A549 (cell line): ENCODE results near the gene MARK1. TPM values are rescaled to one million over a fixed set of nuclear protein-coding genes. Genes with fewer than 3 reads are reported as not detected.
A peak's percentile ranks its signal among the peaks of the same experiment; 100 is the strongest.

ENCODE experiments used
- ATAC-seq, 2 experiments: fragments of 200-7000 bp in 1 of 2; fragments of >200 bp in 1 of 2; cut with Nextera tagmentation in 1 of 2; cut with Tn5 transposase in 1 of 2; 3 replicates each; pipeline versions ENCODE4 v1.8.0 to v1.9.1; 2018 to 2020; ENCODE audit warnings: mild to moderate bottlenecking in 1 of 2, moderate library complexity in 1 of 2
- CTCF ChIA-PET: fragments of 300-600 bp; sonication (Branson Sonifier 250); formaldehyde crosslinking; extraction: SDS; loops from one replicate; lab custom pipeline; 2021; ENCODE audit warnings: antibody characterized with exemption, inconsistent platforms; lab: Yijun Ruan, JAX
- POLR2A ChIA-PET: fragments of 350-600 bp; formaldehyde crosslinking; extraction: SDS; loops from one replicate; lab custom pipeline; 2021; ENCODE audit warnings: antibody characterized with exemption, inconsistent platforms; lab: Yijun Ruan, JAX
- DNase-seq, 2 experiments: peaks; one replicate each; pipeline versions ENCODE4 v3.0.0 to v3.0.0-alpha.2; 2011 to 2016; ENCODE audit warnings: low read depth in 1 of 2, low spot score in 1 of 2
- FAIRE-seq: peaks from 2 replicates; lab custom pipeline; 2011; peaks lifted over from hg19 to GRCh38; lab: Jason Lieb, UNC
- H3K27ac ChIP-seq, 2 experiments: fragments of >200 bp; sonication (Bioruptor Twin); formaldehyde crosslinking; 3 replicates each; pipeline ENCODE4 v1.5.1; 2016 to 2017
- H3K4me1 ChIP-seq: fragments of >200 bp; sonication (Bioruptor Twin); formaldehyde crosslinking; 3 replicates; pipeline ENCODE4 v1.6.1; 2016
- H3K4me2 ChIP-seq: fragments of >200 bp; sonication (Bioruptor Twin); formaldehyde crosslinking; 3 replicates; pipeline ENCODE4 v1.6.1; 2016
- H3K4me3 ChIP-seq: fragments of >200 bp; sonication (Bioruptor Twin); formaldehyde crosslinking; 3 replicates; pipeline ENCODE4 v1.5.1; 2016
- H3K9me3 ChIP-seq: fragments of >200 bp; sonication (Bioruptor Twin); formaldehyde crosslinking; 3 replicates; pipeline ENCODE4 v1.6.1; 2016
- ATOH8 ChIP-seq: fragments of 250-450 bp; sonication (Bioruptor Pico); IDR thresholded peaks from 2 replicates; pipeline ENCODE4 v1.5.0; 2020; ENCODE audit warnings: low read depth, mild to moderate bottlenecking, moderate library complexity
- CTCF ChIP-seq: fragments of >200 bp; sonication (Bioruptor Twin); formaldehyde crosslinking; IDR thresholded peaks from 3 replicates; pipeline ENCODE4 v1.5.1; 2016
- E2F6 ChIP-seq: IDR thresholded peaks from 2 replicates; pipeline ENCODE4 v1.6.1; 2012; ENCODE audit warnings: low read depth, borderline replicate concordance
- ESRRA ChIP-seq: fragments of 150-350 bp; IDR thresholded peaks from 2 replicates; pipeline ENCODE4 v1.6.1; 2014; ENCODE audit warnings: mild to moderate bottlenecking, low read length, borderline replicate concordance
- FOSL2 ChIP-seq, 2 experiments: fragments of 450-650 bp in 1 of 2; fragments of >200 bp in 1 of 2; sonication (Bioruptor Twin) in 1 of 2; formaldehyde crosslinking; IDR thresholded peaks; 2 replicates each; pipeline versions ENCODE4 v1.5.0 to v1.6.1; 2016 to 2020; ENCODE audit warnings: mild to moderate bottlenecking in 1 of 2, moderate library complexity in 1 of 2
- HOXA7 ChIP-seq: fragments of 250-450 bp; sonication (Bioruptor Pico); IDR thresholded peaks from 2 replicates; pipeline ENCODE4 v1.5.0; 2020; ENCODE audit warnings: mild to moderate bottlenecking, moderate library complexity
- HOXB5 ChIP-seq: fragments of 250-450 bp; sonication (Bioruptor Pico); IDR thresholded peaks from 2 replicates; pipeline ENCODE4 v1.5.0; 2020; ENCODE audit warnings: mild to moderate bottlenecking, moderate library complexity
- JUNB ChIP-seq: fragments of >200 bp; sonication (Bioruptor Twin); formaldehyde crosslinking; IDR thresholded peaks from 2 replicates; pipeline ENCODE4 v1.6.1; 2016
- KDM5A ChIP-seq: fragments of 200-600 bp; sonication (generic); IDR thresholded peaks from 2 replicates; pipeline ENCODE4 v1.6.1; 2016; ENCODE audit warnings: antibody characterized with exemption, mild to moderate bottlenecking
- MAZ ChIP-seq: fragments of 150-350 bp; IDR thresholded peaks from 2 replicates; pipeline ENCODE4 v1.6.1; 2014; ENCODE audit warnings: antibody characterized with exemption, low read depth, low read length, borderline replicate concordance
- PHF8 ChIP-seq: fragments of 200-600 bp; sonication (generic); IDR thresholded peaks from 2 replicates; pipeline ENCODE4 v1.6.1; 2016; ENCODE audit warnings: low read depth, mild to moderate bottlenecking, antibody characterized with exemption, moderate library complexity, borderline replicate concordance
- POLR2AphosphoS2 ChIP-seq: conservative IDR thresholded peaks from 2 replicates; pipeline ENCODE4 v1.6.1; 2012; ENCODE audit warnings: low read length, improper control_type of control experiment, inconsistent platforms
- RCOR1 ChIP-seq: fragments of 150-350 bp; IDR thresholded peaks from 2 replicates; pipeline ENCODE4 v1.6.1; 2014; ENCODE audit warnings: antibody characterized with exemption, low read length, low read depth
- SMC3 ChIP-seq: fragments of >200 bp; sonication (Bioruptor Twin); formaldehyde crosslinking; IDR thresholded peaks from 3 replicates; pipeline ENCODE4 v1.6.1; 2018; ENCODE audit warnings: inconsistent platforms
- WGBS: methylation state at CpG from one replicate; pipeline ENCODE4 v1.1.6; 2017; ENCODE audit errors: missing lambda C conversion rate; 5-methylcytosine and 5-hydroxymethylcytosine counted together
- polyA plus RNA-seq, 4 experiments: library from polyadenylated mRNA; depleted of rRNA in 3 of 4; stranded (reverse); fragments of >200 nt; fragmentation: RNase III in 1 of 4; extraction: RNeasy Plus Mini Kit Qiagen cat#74134 plus additional on column Dnase treatment in 1 of 4; gene quantifications; 2 replicates in 3 of 4; 3 replicates in 1 of 4; pipeline ENCODE4 v1.2.3, GENCODE V29; 2011 to 2017

MARK1 gene
- polyA plus RNA-seq, 2 of the 4 experiments (the other 2 are of a cell fraction): 0.03 to 0.05 TPM

- no peak for TF ChIP-seq JUNB
- no peak for TF ChIP-seq MAZ
- TF ChIP-seq ATOH8 (CRISPR knock-in tag): no peak
- Histone ChIP-seq H3K4me3 (no peak overlapping the region), H3K9me3 (no peaks in the 10 kb centered on the region), H3K4me1 (no peaks in the 10 kb centered on the region), H3K27ac (no peak overlapping the region), H3K4me2 (no peak overlapping the region)
- POLR2A ChIA-PET: no interaction called here
- FAIRE-seq (no peak), DNase-seq (no peak), ATAC-seq (no peak)
- CTCF ChIA-PET: no interaction called here
- WGBS: 7% methylated on average over 2 of the region's 2 CpGs
These were observed 23.8 kb downstream of the MARK1 start for GRCh38 chr1:220551718-220552117.

GRCh38 chr1:220552672-220553260, 24.8 kb downstream of the MARK1 start:
- Histone ChIP-seq H3K9me3 (no peaks in the 10 kb centered on the region), H3K4me1 (no peaks in the 10 kb centered on the region), H3K4me3 (no peak overlapping the region), H3K27ac (no peak overlapping the region)
- WGBS: 11% methylated on average over 1 of the region's 1 CpG
- ChIA-PET POLR2A (no interaction called here), CTCF (interaction anchor here (0.5 to 0.7 kb wide), 2 partner anchors 250 to 381 kb away, joined by 3 read pairs; no protein-coding TSS in a partner anchor)
- ATAC-seq (no peak), FAIRE-seq (no peak)
- no peak for TF ChIP-seq E2F6
- TF ChIP-seq FOSL2 (IDR thresholded peaks at IDR 0.05): no peak
- TF ChIP-seq FOSL2 (CRISPR knock-in tag; IDR thresholded peaks at IDR 0.05): peak; percentile 7; the same call in 1 of the 2 replicates
- TF ChIP-seq, all 56 proteins: peak for 1
- no peak for DNase-seq
- no peak overlapping the region for H3K4me2 ChIP-seq

- CTCF ChIA-PET: no interaction called here
- no peak for FAIRE-seq
These were observed 28.7 kb downstream of the MARK1 start for GRCh38 chr1:220556641-220557040.

GRCh38 chr1:220563564-220563963, 35.6 kb downstream of the MARK1 start:
- no peaks in the 10 kb centered on the region for H3K4me1 ChIP-seq
- TF ChIP-seq HOXB5 (CRISPR knock-in tag) (no peak), ESRRA (no peak), SMC3 (no peak), MAZ (no peak), POLR2AphosphoS2 (no peak), CTCF (no peak), RCOR1 (no peak), E2F6 (no peak), PHF8 (no peak)
- CTCF ChIA-PET: no interaction called here
- POLR2A ChIA-PET: no interaction called here
- no peak overlapping the region for H3K27ac ChIP-seq
- FAIRE-seq: no peak
- no peaks in the 10 kb centered on the region for H3K9me3 ChIP-seq
- no peak overlapping the region for H3K4me2 ChIP-seq
- H3K4me3 ChIP-seq: no peak overlapping the region
- no peak for DNase-seq
- 5% methylated on average over 1 of the region's 1 CpG for WGBS
- ATAC-seq: no peak

More at GRCh38 chr1:220556641-220557040, 28.7 kb downstream of the MARK1 start:
- Histone ChIP-seq H3K4me2 (no peak overlapping the region), H3K9me3 (no peaks in the 10 kb centered on the region), H3K4me3 (no peak overlapping the region), H3K27ac (no peak overlapping the region), H3K4me1 (no peaks in the 10 kb centered on the region)
- no peak for TF ChIP-seq KDM5A
- no peak for TF ChIP-seq HOXA7 (CRISPR knock-in tag)
- DNase-seq (no peak), ATAC-seq (no peak)
- POLR2A ChIA-PET: no interaction called here
